HEK293T (cell line): ENCODE results near the gene RNASEH2C.

Source experiments
- FOXM1 ChIP-seq: fragments of 450-650 bp; IDR thresholded peaks from 2 replicates; pipeline ENCODE4 v1.6.1; 2017; ENCODE audit warnings: mild to moderate bottlenecking, borderline replicate concordance
- L3MBTL2 ChIP-seq: fragments of 450-650 bp; conservative IDR thresholded peaks from 2 replicates; pipeline ENCODE4 v1.6.1; 2016; ENCODE audit warnings: mild to moderate bottlenecking
- SUZ12 ChIP-seq: fragments of 450-650 bp; IDR thresholded peaks from 2 replicates; pipeline ENCODE4 v1.6.1; 2016; ENCODE audit warnings: mild to moderate bottlenecking
- TARDBP ChIP-seq: fragments of 450-650 bp; IDR thresholded peaks from 2 replicates; pipeline ENCODE4 v1.6.1; 2016
- ZNF384 ChIP-seq: fragments of 450-650 bp; IDR thresholded peaks from 2 replicates; pipeline ENCODE4 v1.6.1; 2016

- TF ChIP-seq SUZ12 = no peak
- TF ChIP-seq ZNF384 = no peak
- TF ChIP-seq FOXM1 = no peak
- no peak for TF ChIP-seq TARDBP
- no peak for TF ChIP-seq L3MBTL2
Measured at GRCh38 chr11:65699306-65699705, 21.3 kb downstream of the RNASEH2C start.
